ENCODE data around the gene NDUFS6.

The NDUFS6 gene

GRCh38 chr5:1801222-1801966, at the start of gene NDUFS6:
TSS of gene NDUFS6 (plus strand) at chr5:1801407. CDS start at chr5:1801418, 11 bp downstream.
- peak; percentile 68 for DNase-seq

GRCh38 chr5:1751864-1752822, 49.1 kb upstream of the NDUFS6 start:
- no peak for DNase-seq

GRCh38 chr5:1752881-1753280, 48.3 kb upstream of the NDUFS6 start:
- DNase-seq: no peak

GRCh38 chr5:1753490-1753889, 47.7 kb upstream of the NDUFS6 start:
- no peak for DNase-seq

GRCh38 chr5:1754531-1755220, 46.5 kb upstream of the NDUFS6 start:
- DNase-seq: no peak

GRCh38 chr5:1755321-1755949, 45.8 kb upstream of the NDUFS6 start:
- DNase-seq: no peak

GRCh38 chr5:1756481-1756880, 44.7 kb upstream of the NDUFS6 start:
- DNase-seq: no peak

- no peak for DNase-seq
Observed at GRCh38 chr5:1757511-1757910, 43.7 kb upstream of the NDUFS6 start.

- DNase-seq: no peak
Observed at GRCh38 chr5:1758574-1758973, 42.6 kb upstream of the NDUFS6 start.

GRCh38 chr5:1759378-1759970, 41.7 kb upstream of the NDUFS6 start:
- DNase-seq: no peak

- no peak for DNase-seq
Observed at GRCh38 chr5:1760231-1760630, 41.0 kb upstream of the NDUFS6 start.

GRCh38 chr5:1760656-1761452, 40.4 kb upstream of the NDUFS6 start:
- DNase-seq: no peak

- no peak for DNase-seq
Observed at GRCh38 chr5:1761453-1761755, 39.8 kb upstream of the NDUFS6 start.

- DNase-seq: no peak
Observed at GRCh38 chr5:1762121-1762882, 38.9 kb upstream of the NDUFS6 start.

- no peak for DNase-seq
Observed at GRCh38 chr5:1762883-1763547, 38.2 kb upstream of the NDUFS6 start.

GRCh38 chr5:1763548-1763911, 37.7 kb upstream of the NDUFS6 start:
- DNase-seq: no peak

GRCh38 chr5:1763960-1764605, 37.1 kb upstream of the NDUFS6 start:
- DNase-seq: no peak

GRCh38 chr5:1764606-1764960, 36.6 kb upstream of the NDUFS6 start:
- DNase-seq: no peak

- no peak for DNase-seq
Observed at GRCh38 chr5:1765141-1765879, 35.9 kb upstream of the NDUFS6 start.
